ENCODE data around the gene ZNF791.

The ZNF791 gene

DNA sequence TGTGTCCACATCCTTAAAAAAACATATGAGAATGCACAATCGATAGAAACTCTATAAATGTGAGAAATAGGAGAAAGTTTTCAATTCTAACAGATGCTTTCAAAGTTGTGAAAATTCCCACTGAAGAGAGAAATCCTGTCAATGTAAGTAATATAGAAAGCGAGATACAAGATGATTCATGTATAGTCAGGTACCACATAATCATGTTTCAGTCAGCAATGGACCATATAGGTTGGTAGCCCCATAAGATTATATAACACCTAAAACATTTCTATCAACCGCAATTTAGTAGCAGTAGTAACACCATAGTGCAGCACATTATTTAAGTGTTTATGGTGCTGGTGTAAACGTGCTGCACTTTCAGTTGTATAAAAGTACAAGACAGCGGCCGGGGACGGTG is 18.5 kb downstream of the ZNF791 start:
- TF ChIP-seq EGR1 (IDR thresholded peaks at IDR 0.05) (no peak), TEAD4 (IDR thresholded peaks at IDR 0.05) (no peak), ZBTB7A (IDR thresholded peaks at IDR 0.05; ENCODE audit: low read depth) (no peak), RAD21 (IDR thresholded peaks at IDR 0.05; ENCODE audit: low read depth) (no peak), TAF1 (IDR thresholded peaks at IDR 0.05; ENCODE audit: low read depth) (no peak), CREB1 (IDR thresholded peaks at IDR 0.05; ENCODE audit: low read depth) (no peak), TCF12 (IDR thresholded peaks at IDR 0.05; ENCODE audit: low read depth) (no peak), FOXM1 (IDR thresholded peaks at IDR 0.05; ENCODE audit: borderline replicate concordance, low read depth) (no peak), CEBPB (IDR thresholded peaks at IDR 0.05) (no peak), YY1 (IDR thresholded peaks at IDR 0.05; ENCODE audit: low read depth) (no peak)
- TF ChIP-seq, protein P1, sequence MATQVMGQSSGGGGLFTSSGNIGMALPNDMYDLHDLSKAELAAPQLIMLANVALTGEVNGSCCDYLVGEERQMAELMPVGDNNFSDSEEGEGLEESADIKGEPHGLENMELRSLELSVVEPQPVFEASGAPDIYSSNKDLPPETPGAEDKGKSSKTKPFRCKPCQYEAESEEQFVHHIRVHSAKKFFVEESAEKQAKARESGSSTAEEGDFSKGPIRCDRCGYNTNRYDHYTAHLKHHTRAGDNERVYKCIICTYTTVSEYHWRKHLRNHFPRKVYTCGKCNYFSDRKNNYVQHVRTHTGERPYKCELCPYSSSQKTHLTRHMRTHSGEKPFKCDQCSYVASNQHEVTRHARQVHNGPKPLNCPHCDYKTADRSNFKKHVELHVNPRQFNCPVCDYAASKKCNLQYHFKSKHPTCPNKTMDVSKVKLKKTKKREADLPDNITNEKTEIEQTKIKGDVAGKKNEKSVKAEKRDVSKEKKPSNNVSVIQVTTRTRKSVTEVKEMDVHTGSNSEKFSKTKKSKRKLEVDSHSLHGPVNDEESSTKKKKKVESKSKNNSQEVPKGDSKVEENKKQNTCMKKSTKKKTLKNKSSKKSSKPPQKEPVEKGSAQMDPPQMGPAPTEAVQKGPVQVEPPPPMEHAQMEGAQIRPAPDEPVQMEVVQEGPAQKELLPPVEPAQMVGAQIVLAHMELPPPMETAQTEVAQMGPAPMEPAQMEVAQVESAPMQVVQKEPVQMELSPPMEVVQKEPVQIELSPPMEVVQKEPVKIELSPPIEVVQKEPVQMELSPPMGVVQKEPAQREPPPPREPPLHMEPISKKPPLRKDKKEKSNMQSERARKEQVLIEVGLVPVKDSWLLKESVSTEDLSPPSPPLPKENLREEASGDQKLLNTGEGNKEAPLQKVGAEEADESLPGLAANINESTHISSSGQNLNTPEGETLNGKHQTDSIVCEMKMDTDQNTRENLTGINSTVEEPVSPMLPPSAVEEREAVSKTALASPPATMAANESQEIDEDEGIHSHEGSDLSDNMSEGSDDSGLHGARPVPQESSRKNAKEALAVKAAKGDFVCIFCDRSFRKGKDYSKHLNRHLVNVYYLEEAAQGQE (IDR thresholded peaks at IDR 0.05; ENCODE audit: low read depth) = no peak

DNA sequence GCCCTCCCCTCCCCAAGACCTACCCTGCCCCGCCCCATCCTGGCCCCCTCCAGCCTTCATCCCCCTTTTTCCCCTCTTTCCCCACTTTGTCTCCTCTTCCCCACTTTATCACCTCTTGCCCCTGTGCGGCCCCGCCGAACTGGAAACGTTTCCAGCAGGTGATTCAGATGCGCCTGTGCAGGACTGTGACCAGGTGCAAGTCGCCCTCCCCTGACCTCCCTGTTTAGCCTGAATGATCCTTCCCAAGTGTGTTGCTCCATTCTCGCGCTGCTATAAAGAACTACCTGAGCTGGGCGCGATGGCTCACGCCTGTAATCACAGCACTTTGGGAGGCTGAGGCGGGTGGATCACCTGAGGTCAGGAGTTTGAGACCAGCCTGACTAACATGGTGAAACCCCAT is 25.9 kb downstream of the ZNF791 start:
- TF ChIP-seq EGR1 (IDR thresholded peaks at IDR 0.05) (no peak), TCF12 (IDR thresholded peaks at IDR 0.05; ENCODE audit: low read depth) (no peak), CREB1 (IDR thresholded peaks at IDR 0.05; ENCODE audit: low read depth) (no peak)

DNA sequence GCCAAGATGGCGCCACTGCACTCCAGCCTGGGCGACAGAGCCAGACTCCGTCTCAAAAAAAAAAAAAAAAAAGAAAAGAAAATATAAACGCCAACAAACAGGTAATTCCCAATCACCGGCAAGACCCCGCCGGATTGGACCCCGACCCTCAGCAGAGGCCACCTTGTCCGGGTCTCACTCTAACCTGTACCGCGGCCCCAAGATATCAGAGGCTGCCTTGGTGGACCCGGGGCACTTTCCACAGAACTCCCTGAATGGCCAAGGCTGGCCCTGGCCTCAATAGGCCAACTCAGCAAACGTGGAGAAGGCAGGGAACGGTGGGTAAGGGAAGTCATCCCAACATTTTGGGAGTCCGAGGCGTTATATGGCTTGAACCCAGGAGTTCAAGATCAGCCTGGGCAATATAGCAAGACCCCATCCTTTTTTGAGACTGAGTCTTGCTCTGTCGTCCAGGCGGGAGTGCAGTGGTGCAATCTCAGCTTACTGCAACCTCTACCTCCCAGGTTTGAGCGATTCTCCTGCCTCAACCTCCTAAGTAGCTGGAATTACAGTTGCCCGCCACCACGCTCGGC is 28.0 kb downstream of the ZNF791 start:
- no peak for TF ChIP-seq EP300 (IDR thresholded peaks at IDR 0.05; ENCODE audit: borderline replicate concordance)
- TF ChIP-seq, protein P2, sequence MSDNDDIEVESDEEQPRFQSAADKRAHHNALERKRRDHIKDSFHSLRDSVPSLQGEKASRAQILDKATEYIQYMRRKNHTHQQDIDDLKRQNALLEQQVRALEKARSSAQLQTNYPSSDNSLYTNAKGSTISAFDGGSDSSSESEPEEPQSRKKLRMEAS (IDR thresholded peaks at IDR 0.05) = no peak
- TF ChIP-seq FOXM1 (IDR thresholded peaks at IDR 0.05; ENCODE audit: borderline replicate concordance, low read depth) = no peak
- TF ChIP-seq ZBTB7A (IDR thresholded peaks at IDR 0.05; ENCODE audit: low read depth) = no peak
- TF ChIP-seq YY1 (IDR thresholded peaks at IDR 0.05; ENCODE audit: low read depth) = no peak
- no peak for TF ChIP-seq RAD21 (IDR thresholded peaks at IDR 0.05; ENCODE audit: low read depth)
- TF ChIP-seq EGR1 (IDR thresholded peaks at IDR 0.05) = no peak
- no peak for TF ChIP-seq NFIC (IDR thresholded peaks at IDR 0.05)
- no peak for TF ChIP-seq TCF12 (IDR thresholded peaks at IDR 0.05; ENCODE audit: low read depth)
- TF ChIP-seq CEBPB (IDR thresholded peaks at IDR 0.05) = no peak
- TF ChIP-seq, protein P3, sequence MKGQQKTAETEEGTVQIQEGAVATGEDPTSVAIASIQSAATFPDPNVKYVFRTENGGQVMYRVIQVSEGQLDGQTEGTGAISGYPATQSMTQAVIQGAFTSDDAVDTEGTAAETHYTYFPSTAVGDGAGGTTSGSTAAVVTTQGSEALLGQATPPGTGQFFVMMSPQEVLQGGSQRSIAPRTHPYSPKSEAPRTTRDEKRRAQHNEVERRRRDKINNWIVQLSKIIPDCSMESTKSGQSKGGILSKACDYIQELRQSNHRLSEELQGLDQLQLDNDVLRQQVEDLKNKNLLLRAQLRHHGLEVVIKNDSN (IDR thresholded peaks at IDR 0.05) = no peak
- no peak for TF ChIP-seq TEAD4 (IDR thresholded peaks at IDR 0.05)
- TF ChIP-seq TAF1 (IDR thresholded peaks at IDR 0.05; ENCODE audit: low read depth) = no peak
- TF ChIP-seq, protein P1 (IDR thresholded peaks at IDR 0.05; ENCODE audit: low read depth) = no peak

DNA sequence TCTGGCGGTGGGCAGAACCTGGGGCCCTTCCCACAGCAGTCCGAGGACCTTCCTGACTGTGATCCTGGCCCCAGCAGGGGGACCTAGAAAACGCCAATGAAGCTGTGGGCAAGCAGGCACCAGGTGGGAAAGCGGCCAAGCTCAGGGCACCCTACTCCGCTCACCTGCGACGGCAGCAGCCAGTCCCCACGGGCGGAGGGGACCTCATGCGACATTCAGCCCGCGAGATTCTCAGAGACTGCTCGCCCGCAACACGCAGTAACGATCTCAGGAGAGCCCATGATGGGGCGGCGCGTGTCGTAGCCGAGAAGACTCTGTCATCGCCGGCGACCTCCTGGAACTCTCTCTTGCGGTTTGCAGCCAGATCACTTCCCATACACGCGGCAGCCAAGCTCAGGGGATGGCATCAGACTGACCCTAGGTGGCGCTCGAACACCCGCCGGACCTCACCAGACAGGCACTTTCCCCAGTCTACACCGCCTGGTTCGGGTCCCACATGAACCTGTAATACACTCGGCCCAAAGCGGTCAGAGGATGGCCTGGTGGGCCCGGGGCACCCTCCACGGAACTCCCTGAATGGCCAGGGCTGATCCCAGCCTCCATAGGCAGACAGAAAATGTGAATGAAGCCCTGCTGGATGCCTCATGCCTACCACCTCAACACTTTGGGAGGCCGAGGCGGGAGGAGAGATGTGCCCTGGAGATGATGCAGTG is 29.3 kb downstream of the ZNF791 start:
- no peak for TF ChIP-seq FOXM1 (IDR thresholded peaks at IDR 0.05; ENCODE audit: borderline replicate concordance, low read depth)
- TF ChIP-seq NFIC (IDR thresholded peaks at IDR 0.05) = no peak
- TF ChIP-seq RAD21 (IDR thresholded peaks at IDR 0.05; ENCODE audit: low read depth) = peak; percentile 68
- no peak for TF ChIP-seq TEAD4 (IDR thresholded peaks at IDR 0.05)
- TF ChIP-seq TAF1 (IDR thresholded peaks at IDR 0.05; ENCODE audit: low read depth) = no peak
- no peak for TF ChIP-seq EGR1 (IDR thresholded peaks at IDR 0.05)

DNA sequence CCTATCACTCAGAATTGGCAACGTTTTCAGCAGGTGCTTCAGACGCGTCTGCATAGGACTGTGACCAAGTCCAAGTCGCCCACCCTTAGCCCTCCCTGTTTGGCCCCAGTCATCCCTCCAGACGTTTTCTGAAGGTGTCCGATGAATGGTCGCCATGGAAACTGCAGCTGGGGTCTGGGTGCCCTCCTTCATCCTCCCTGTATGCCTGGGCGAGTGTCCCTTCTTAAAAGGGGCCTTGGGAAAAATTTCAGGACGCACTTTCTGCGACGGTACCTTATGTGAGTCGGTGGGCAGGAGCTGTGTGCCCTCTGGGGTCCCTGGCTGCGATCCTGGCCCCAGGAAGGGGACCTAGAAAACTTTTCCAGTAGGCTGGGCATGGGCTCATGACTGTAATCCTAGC is 30.7 kb downstream of the ZNF791 start:
- TF ChIP-seq CREB1 (IDR thresholded peaks at IDR 0.05; ENCODE audit: low read depth) (no peak), TCF12 (IDR thresholded peaks at IDR 0.05; ENCODE audit: low read depth) (no peak), CEBPB (IDR thresholded peaks at IDR 0.05) (no peak), EP300 (IDR thresholded peaks at IDR 0.05; ENCODE audit: borderline replicate concordance) (no peak), TAF1 (IDR thresholded peaks at IDR 0.05; ENCODE audit: low read depth) (no peak), YY1 (IDR thresholded peaks at IDR 0.05; ENCODE audit: low read depth) (no peak), ZBTB7A (IDR thresholded peaks at IDR 0.05; ENCODE audit: low read depth) (no peak), NFIC (IDR thresholded peaks at IDR 0.05) (no peak)
- TF ChIP-seq, protein P3 (IDR thresholded peaks at IDR 0.05) = no peak

DNA sequence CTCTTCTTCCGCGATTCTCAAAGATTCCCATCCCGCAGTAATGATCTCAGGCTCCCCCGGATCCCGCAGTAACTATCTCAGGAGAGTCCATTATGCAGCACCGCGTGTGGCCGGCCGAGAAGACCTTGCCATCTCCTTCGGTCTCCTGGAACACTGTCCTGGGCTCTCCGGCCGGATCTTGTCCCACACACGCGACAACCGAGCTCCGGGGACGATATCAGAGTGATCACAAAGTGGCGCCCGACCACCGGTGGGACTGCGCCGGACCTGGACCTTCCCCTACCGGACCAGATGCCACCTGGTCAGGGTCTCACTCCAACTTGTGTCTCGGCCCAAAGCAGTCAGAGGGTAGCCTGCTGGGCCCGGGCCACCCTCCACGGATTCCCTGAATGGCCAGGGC is 31.8 kb downstream of the ZNF791 start:
- TF ChIP-seq YY1 (IDR thresholded peaks at IDR 0.05; ENCODE audit: low read depth) (no peak), EP300 (IDR thresholded peaks at IDR 0.05; ENCODE audit: borderline replicate concordance) (no peak), TCF12 (IDR thresholded peaks at IDR 0.05; ENCODE audit: low read depth) (no peak), TEAD4 (IDR thresholded peaks at IDR 0.05) (no peak), ZBTB7A (IDR thresholded peaks at IDR 0.05; ENCODE audit: low read depth) (no peak), EGR1 (IDR thresholded peaks at IDR 0.05) (no peak), TAF1 (IDR thresholded peaks at IDR 0.05; ENCODE audit: low read depth) (no peak), NFIC (IDR thresholded peaks at IDR 0.05) (no peak), FOXM1 (IDR thresholded peaks at IDR 0.05; ENCODE audit: borderline replicate concordance, low read depth) (no peak), RAD21 (IDR thresholded peaks at IDR 0.05; ENCODE audit: low read depth) (no peak), CREB1 (IDR thresholded peaks at IDR 0.05; ENCODE audit: low read depth) (no peak), CEBPB (IDR thresholded peaks at IDR 0.05) (no peak)
- TF ChIP-seq, protein P1 (IDR thresholded peaks at IDR 0.05; ENCODE audit: low read depth) = no peak
- TF ChIP-seq, protein P3 (IDR thresholded peaks at IDR 0.05) = no peak
- TF ChIP-seq, protein P2 (IDR thresholded peaks at IDR 0.05) = no peak
